Measurements from ENCODE around the gene DGCR8.

GRCh38 chr22:20140521-20140964 is 60.5 kb downstream of the DGCR8 start:
- TF ChIP-seq, protein P1, sequence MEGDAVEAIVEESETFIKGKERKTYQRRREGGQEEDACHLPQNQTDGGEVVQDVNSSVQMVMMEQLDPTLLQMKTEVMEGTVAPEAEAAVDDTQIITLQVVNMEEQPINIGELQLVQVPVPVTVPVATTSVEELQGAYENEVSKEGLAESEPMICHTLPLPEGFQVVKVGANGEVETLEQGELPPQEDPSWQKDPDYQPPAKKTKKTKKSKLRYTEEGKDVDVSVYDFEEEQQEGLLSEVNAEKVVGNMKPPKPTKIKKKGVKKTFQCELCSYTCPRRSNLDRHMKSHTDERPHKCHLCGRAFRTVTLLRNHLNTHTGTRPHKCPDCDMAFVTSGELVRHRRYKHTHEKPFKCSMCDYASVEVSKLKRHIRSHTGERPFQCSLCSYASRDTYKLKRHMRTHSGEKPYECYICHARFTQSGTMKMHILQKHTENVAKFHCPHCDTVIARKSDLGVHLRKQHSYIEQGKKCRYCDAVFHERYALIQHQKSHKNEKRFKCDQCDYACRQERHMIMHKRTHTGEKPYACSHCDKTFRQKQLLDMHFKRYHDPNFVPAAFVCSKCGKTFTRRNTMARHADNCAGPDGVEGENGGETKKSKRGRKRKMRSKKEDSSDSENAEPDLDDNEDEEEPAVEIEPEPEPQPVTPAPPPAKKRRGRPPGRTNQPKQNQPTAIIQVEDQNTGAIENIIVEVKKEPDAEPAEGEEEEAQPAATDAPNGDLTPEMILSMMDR (conservative IDR thresholded peaks at IDR 0.05), result no peak
- no peak for TF ChIP-seq EZH2 (IDR thresholded peaks at IDR 0.05; ENCODE audit: low read depth)

All from PC-9 (cell line).